SIG-M5 (cell line): ENCODE measurements around the gene SWI5.

Source experiments
- DNase-seq: peaks from one replicate; lab custom pipeline; 2025; lab: John Stamatoyannopoulos, UW

Gene SWI5

DNA sequence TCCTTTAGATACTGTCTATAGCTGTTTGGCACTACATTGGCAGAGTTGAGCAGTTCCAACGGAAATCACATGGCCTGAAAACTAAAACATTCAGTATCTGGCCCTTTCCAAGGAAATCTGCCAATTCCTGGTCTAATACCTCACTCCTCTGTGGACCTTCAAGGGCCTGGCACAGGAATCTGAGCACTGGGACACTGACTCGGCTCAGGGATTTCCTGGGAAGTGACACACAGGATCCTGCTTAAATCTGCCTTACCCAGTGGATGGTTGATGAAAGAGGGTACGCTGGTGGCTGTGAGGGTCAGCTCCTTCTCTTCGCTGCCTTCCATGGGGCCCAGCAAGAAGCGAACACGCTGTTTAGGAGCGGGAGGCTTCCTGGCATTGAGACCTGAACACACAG, 45.3 kb downstream of the SWI5 start:
- no peak for DNase-seq

DNA sequence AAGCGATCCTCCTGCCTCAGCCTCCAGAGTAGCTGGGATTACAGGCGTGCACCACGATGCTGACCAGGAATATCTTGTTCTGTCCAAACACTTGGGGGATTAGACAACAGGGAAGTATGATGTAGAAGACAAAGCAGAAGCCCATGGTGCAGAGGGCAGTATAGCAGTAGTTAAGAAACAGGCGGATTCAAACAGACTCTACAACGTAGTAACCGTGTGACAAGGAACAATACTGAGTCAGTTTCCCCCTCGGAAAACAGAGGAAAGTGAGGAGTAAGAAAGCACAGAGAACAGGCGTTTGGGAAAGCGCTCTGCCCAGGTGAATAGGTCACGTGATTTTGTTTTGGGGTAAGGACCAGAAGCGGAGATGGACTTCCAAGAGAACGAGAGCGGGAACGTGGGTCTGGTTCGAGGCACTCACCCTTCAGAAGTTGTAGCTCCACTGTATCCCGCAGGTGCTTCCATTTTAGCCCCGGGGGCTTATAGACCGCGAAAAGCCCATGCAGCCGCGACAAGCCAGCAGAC, 45.9 kb downstream of the SWI5 start:
- DNase-seq, result no peak

DNA sequence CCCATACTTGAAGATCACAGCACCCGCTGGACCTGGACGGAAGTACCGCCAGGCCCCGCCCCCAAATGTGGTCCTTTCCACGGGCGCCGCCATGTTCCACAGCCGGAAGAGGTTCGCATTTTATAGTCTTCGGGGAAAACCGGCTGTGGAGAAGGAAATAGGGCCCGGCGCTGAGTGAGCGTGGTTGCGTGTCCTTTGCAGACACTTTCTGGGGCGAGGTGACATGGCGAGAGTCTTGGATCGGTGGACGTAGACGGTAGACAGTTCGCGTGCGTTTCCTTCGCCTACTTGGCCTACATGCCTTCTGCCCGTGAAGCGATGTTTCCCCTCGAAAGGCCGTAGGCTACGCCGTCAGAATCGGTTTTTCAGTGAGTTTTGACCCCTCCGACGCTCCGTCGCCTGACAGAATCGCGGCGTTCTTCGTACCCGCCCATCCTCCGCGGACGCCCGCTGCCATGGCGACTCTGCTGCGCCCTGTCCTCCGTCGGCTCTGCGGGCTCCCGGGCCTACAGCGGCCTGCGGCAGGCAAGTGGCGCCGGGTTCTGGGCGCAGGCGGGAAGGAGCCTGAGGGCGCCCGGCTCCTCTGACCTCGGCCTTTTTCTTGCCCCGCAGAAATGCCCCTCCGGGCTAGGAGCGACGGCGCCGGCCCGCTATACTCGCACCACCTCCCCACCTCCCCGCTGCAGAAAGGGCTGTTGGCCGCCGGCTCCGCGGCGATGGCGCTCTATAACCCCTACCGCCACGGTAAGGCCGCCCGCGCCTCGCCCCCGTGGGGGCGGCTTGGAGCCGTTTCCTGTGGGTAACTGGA, 46.5 kb downstream of the SWI5 start, which contains the start of the genes COQ4 and TRUB2:
COQ4 (plus strand) TSS at position 436 of the 808 bp plus-strand sequence; CDS start at position 456, 20 bp downstream.
TRUB2 (minus strand) TSS at position 44 of the 808 bp plus-strand sequence; CDS start at position 5, 39 bp downstream.
- DNase-seq, result peak; percentile 60

DNA sequence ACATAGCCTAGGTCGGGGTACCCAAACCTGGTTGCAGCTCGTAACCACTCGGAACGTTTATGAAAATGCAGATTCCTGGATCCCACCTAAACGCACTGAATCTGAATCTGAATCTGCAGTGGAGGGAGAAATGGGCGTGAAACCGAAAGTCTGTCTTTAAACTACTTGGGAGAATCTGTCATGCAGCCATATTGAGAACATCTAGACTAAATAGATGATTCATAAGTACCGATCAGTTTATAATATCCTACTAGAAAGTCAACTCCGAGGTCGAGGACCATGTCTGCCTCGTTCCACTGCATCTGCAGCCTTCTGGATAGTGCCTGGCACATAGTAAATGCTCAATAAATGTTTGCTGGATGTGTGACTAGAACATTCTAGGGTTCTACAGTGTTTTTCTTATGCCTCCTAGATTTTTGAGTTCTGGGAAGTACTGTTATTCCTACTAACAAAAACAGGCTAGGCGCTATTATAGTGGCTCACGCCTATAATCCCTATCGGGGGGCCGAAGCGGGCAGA, 47.2 kb downstream of the SWI5 start:
- no peak for DNase-seq

DNA sequence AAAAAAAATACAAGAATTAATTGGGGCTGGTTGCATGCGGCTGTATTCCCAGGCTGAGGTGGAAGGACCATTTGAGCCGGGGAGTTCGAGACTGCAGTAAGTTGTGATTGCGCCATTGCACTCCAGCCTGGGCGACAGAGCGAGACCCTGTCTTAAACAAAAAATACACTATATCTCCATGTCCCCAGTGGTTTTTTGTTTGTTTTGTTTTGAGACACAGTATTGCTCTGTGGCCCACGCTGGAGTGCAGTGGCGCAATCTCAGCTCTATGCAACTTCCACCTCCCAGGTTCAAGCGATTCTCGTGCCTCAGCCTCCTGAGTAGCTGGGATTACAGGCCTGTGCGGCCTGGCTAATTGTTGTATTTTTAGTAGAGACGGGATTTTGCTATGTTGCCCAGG, 47.7 kb downstream of the SWI5 start:
- no peak for DNase-seq

DNA sequence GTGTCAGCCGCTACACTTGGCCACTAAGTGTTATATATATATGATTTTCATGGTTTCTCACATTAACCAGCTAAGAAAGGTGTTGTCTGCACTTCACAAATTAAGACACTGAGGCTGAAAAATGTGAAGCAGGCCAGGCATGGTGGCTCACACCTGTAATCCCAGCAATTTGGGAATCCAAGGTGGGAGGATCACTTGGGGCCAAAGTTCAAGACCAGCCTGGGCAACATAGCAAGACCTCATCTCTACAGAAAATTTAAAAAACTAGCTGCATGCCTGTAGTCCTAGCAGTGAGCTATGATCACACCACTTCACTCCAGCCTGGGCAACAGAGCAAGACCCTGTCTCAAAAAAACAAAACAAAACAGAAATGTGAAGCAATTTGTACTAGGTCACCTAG, 48.3 kb downstream of the SWI5 start:
- no peak for DNase-seq

DNA sequence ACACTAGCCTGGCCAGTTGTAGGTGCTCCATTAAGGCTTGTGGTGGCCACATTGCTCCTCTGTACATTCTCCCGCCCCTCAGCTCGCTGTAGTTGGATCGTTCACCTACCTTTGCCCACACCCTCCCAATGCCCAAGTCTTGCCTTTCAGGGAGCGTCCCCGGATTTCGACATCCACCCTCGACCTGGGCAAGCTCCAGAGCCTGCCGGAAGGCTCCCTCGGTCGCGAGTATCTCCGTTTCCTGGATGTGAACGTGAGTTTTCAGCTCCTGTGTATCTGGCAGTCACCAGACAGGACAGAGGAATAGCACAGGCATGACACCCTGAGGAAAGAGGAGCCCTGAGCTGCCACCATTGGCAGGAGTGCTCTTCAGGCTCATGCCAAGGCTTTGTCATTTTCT, 49.6 kb downstream of the SWI5 start:
- DNase-seq, result no peak

DNA sequence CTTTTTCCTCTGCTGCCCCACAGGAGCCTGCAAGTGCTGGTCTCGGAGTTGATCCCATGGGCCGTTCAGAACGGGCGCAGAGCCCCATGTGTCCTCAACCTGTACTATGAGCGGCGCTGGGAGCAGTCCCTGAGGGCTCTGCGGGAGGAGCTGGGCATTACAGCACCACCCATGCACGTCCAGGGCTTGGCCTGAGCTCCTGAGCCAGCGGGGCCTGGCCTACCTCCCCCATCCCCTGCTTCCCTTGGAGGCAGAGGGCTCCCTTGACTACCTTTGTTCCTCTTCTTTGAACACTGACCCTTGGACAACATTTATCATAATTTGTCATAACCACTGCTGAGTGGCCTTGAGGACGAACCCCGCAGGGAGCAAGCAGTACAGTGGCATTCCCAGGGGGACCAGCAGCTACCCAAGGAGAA, 57.4 kb downstream of the SWI5 start:
- DNase-seq, result no peak

DNA sequence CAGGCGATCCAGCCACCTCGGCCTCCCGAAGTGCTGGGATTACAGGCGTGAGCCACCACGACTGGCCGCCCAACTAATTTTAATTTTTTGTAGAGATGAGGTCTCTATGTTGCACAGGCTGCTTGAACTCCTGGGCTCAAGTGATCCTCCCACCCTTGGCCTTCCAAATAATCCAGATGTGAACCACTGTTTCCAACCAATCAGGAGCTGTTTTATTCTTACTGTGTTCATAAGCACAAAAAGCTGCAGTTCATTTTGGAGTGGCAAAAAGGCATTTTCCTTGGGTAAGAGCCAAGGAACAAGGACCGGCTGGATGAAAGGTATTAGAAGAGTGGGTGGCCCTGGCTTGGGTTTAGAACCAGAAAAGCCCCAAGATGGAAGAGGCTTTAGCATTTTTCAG, 59.1 kb downstream of the SWI5 start:
- no peak for DNase-seq

DNA sequence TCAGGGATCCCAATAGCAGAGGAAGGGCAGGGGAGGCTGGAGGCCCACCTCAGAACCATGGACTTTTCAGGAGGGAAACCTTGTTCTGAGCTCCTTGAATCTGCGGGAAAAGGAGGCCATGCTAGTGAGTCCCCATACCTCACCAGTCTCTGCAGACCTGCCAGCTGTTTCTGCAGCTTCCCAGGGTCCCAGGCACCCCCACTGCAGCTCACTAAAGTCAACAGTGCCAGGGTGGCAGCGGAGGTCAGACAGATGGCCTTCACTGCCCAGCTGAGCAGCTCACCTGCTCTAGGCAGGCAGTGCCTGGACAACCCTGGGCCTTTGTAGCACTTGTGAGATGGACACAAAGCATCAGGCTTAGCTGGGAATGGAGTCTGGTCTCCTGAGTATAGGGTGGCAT, 59.8 kb downstream of the SWI5 start:
- DNase-seq, result no peak

DNA sequence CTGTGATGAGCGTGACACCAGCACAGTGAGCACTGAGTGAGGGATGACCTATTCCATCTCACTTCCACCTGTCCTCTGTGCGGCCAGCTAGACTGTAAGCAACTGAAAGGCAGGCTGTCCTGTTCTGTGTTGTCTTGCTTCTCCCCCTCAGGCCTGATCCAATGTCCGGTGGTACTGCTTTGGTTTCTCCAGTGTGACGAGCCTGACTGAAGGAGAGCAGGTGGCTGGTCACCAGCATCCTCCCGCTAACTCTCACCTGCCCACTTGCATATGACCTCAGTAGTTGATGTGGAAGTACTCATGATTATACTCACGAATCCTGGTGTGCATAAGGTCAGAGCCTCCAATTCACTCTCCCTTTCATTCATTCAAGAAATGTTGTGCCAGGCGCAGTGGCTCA, 61.9 kb downstream of the SWI5 start:
- no peak for DNase-seq
